H54 (cell line): ENCODE results near the gene PDZD2.
A peak's percentile ranks its signal among the peaks of the same experiment; 100 is the strongest.
"Not testable (repeated sequence)": the region's sequence is repeated elsewhere in the genome, so short reads cannot be mapped to it uniquely, and the experiment has no call there.

Source experiments
- DNase-seq: peaks from one replicate; pipeline ENCODE4 v3.0.0; 2011; ENCODE audit warnings: low spot score, mixed read lengths; ENCODE audit not compliant: insufficient read length
- FAIRE-seq: peaks from 3 replicates; lab custom pipeline; 2011; peaks lifted over from hg19 to GRCh38; lab: Jason Lieb, UNC
- POLR2A ChIP-seq: IDR thresholded peaks from 2 replicates; pipeline ENCODE4 v1.6.1; 2011; ENCODE audit warnings: low read depth, mild to moderate bottlenecking, low read length

PDZD2 gene

DNA sequence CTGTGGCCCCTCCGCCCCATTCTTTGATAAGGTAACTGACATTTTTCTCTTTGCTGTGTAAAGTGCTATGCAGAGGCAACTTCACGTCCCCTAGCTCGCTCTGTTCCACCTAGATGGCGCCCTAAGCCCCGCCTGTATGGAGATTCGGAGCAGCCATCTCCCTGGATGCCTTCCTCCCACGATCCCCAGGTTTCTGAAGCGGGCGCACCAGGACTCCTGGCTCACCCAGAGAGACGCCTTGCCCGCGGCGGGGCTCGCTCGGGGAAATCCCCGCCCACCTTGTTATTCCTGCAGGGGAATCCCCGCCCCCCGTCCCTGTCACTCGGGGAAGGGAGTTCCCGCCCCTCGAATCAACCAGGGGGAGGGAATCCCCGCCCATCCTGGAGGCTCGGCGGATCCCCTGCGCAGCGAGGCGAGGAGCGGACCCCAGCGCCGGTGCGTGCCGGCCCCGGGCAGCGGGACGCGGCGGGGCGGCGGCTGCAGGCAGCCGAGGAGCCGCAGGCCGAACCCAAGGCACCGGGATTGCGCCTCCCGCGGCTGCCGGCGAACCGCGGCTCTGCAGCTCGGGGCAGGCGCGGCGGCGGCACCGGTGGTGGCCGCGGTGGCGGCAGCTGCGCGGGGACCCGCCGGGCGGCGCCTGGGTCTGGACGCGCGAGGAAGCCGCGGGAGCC, at the start of gene PDZD2:
TSS of gene PDZD2 (plus strand) at position 384 of the 671 bp plus-strand sequence.
- DNase-seq (peak; percentile 78), FAIRE-seq (no peak)
- TF ChIP-seq POLR2A = 0 out of 2 replicates have a peak, but pooled peaks have one; percentile 26

GRCh38 chr5:31593665-31594064, 45.3 kb upstream of the PDZD2 start:
- FAIRE-seq (no peak), DNase-seq (no peak)
- TF ChIP-seq POLR2A = no peak

GRCh38 chr5:31596354-31596753, 42.6 kb upstream of the PDZD2 start:
- FAIRE-seq (no peak), DNase-seq (no peak)
- TF ChIP-seq POLR2A = no peak

DNA sequence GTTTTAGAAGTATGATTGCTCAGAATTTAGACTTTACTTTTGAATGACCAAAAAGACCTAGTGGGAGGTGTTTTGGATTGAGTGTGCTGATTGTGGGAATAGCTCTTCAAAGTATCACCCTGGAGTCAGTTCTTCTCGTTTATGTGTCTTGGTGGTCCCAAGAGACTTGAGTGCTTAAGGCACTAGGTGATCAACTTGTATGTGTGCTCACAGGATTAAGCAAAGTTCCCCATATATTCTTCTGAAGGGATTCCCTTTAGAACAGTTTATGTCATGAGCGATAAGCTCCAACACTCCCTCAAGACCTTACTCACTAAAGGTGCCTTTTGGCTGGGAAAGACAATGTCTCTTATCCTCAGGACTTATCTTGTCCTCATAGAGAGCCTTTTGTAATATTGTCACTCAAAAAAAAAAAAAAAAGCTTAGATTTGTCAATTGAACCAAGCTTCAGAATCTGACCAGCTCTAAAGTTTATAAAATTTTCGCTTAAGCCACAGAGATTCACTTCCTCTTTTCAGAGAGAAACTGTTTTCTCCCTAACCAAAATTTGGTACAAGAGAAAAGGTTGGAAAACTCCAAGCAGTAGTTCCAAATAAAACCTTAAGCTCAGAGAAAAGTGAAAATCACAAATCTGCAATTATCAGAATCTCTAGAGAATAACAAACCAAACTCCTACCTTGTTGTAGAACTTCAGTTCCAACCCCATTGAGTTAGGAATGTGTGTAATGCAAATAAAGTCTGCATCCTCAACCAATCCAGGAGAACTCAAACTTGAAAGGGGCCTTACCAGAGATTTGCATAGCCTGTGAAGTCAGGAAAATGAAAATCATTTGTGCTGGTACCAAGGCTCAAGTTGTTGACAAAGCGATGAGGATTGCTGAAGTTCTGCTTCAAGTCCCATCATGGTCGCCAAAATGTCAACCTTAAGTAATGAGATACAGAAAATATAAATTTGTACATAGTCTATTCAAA, 40.0 kb upstream of the PDZD2 start:
- DNase-seq (no peak), FAIRE-seq (no peak)
- TF ChIP-seq POLR2A = no peak

GRCh38 chr5:31602305-31602704, 36.6 kb upstream of the PDZD2 start:
- DNase-seq, FAIRE-seq: not testable (repeated sequence)

GRCh38 chr5:31604240-31604639, 34.7 kb upstream of the PDZD2 start:
- no peak for DNase-seq
- no peak for TF ChIP-seq POLR2A
- FAIRE-seq = no peak

DNA sequence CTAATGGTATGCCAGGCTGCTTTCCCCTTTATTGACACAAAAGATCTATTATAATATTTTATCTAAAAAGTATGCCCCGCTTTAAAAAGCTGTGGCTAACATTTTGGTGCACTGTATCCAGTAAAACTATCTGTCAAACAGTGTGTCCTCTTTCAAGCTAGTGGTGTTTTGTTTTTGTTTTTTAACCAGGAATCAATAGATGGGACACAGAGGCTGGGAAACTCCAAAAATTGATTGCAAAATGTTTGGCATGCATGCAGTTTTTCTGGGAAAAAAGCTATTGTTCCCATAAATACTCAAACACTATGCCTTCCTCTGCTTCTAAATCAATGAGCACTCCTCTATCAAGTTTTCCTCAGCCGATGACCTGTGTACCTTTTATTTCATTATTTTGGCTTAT, 34.3 kb upstream of the PDZD2 start:
- FAIRE-seq (no peak), DNase-seq (no peak)
- TF ChIP-seq POLR2A = no peak

GRCh38 chr5:31605920-31606319, 33.0 kb upstream of the PDZD2 start:
- no peak for TF ChIP-seq POLR2A
- FAIRE-seq = no peak
- DNase-seq = no peak

DNA sequence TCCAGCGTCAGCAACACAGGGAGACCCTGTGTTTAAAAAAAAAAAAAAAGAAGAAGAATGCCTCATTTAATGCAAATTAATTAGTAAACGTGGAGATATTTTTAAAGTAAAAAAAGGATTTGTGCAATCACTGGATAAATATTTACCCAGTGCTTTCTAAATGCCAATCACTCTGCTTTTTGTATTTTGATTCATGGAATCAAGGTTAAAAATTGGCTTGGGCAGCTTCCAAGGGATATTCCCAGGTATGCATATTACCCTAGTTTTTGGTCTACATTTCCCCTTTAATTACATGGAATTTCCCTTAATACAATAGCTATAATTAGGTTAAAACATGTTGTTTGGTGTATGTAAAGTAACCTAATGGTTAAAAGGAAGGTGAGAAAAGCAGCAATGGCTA, 31.4 kb upstream of the PDZD2 start:
- DNase-seq = no peak
- TF ChIP-seq POLR2A = no peak
- no peak for FAIRE-seq

GRCh38 chr5:31611002-31611401, 27.9 kb upstream of the PDZD2 start:
- DNase-seq (no peak), FAIRE-seq (no peak)
- no peak for TF ChIP-seq POLR2A

GRCh38 chr5:31613651-31614050, 25.3 kb upstream of the PDZD2 start:
- no peak for TF ChIP-seq POLR2A
- FAIRE-seq = no peak

GRCh38 chr5:31614151-31615020, 24.5 kb upstream of the PDZD2 start:
- DNase-seq (no peak), FAIRE-seq (no peak)
- no peak for TF ChIP-seq POLR2A

More at GRCh38 chr5:31613651-31614050, 25.3 kb upstream of the PDZD2 start:
- no peak for DNase-seq

DNA sequence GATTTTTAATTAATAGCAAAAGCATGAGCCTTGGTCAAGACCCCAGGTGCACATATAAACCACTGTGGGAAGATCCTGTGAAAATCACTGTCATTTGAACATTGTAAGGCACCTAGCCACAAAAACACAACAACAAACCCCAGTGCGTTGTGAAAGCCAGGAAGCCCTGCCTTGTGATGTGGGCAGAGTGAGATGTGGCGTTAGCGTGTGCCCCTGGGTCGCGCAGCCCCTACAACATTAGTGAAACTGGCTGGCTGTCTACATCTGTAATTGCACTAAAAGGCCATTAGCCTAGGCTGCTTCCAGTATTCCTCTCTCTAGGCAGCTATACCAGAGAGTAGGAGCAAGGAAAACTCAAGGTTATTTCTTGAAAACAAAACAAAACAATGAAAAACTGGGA, 21.1 kb upstream of the PDZD2 start:
- no peak for FAIRE-seq
- TF ChIP-seq POLR2A = no peak
- DNase-seq = no peak
